ENCODE results near the gene NAA35. TPM values are rescaled to one million over a fixed set of nuclear protein-coding genes. Genes with fewer than 3 reads are reported as not detected.

Gene NAA35
- total RNA-seq, 1 donor from 2014 or later, result 33.6 TPM

- peaks cover 1% of the 10 kb centered on the region for H3K4me1 Mint-ChIP-seq (ENCODE audit: low read depth)
- no peak overlapping the region for H3K4me3 Mint-ChIP-seq (ENCODE audit: low read depth)
- H3K36me3 Mint-ChIP-seq (ENCODE audit: low read depth), result peaks cover 84% of the 10 kb centered on the region
- H3K27me3 Mint-ChIP-seq (ENCODE audit: low read depth), result no peaks in the 10 kb centered on the region
- intact Hi-C loops (cut with micrococcal nuclease), result no loop called here
- no peak overlapping the region for H3K27ac Mint-ChIP-seq
- no peak for DNase-seq (ENCODE audit: low spot score)
- H3K9me3 Mint-ChIP-seq, result peaks cover 27% of the 10 kb centered on the region
These were observed 64.4 kb downstream of the NAA35 start for GRCh38 chr9:86005253-86005775.

GRCh38 chr9:86009133-86009532, 68.2 kb downstream of the NAA35 start:
- Mint-ChIP-seq H3K4me3 (ENCODE audit: low read depth) (no peak overlapping the region), H3K27me3 (ENCODE audit: low read depth) (no peaks in the 10 kb centered on the region), H3K27ac (no peak overlapping the region), H3K36me3 (ENCODE audit: low read depth) (peaks cover 61% of the 10 kb centered on the region), H3K4me1 (ENCODE audit: low read depth) (peaks cover 4% of the 10 kb centered on the region), H3K9me3 (peaks cover 17% of the 10 kb centered on the region)
- DNase-seq (ENCODE audit: low spot score), result no peak
- intact Hi-C loops (cut with micrococcal nuclease), result no loop called here

- Mint-ChIP-seq H3K4me3 (ENCODE audit: low read depth) (no peak overlapping the region), H3K36me3 (ENCODE audit: low read depth) (peaks cover 82% of the 10 kb centered on the region), H3K9me3 (no peaks in the 10 kb centered on the region), H3K27me3 (ENCODE audit: low read depth) (no peaks in the 10 kb centered on the region), H3K4me1 (ENCODE audit: low read depth) (peaks cover 17% of the 10 kb centered on the region), H3K27ac (no peak overlapping the region)
- no peak for DNase-seq (ENCODE audit: low spot score)
- intact Hi-C loops (cut with micrococcal nuclease), result no loop called here
These were observed 79.8 kb downstream of the NAA35 start for GRCh38 chr9:86020731-86021130.

GRCh38 chr9:86021166-86021565, 80.2 kb downstream of the NAA35 start:
- DNase-seq (ENCODE audit: low spot score), result no peak
- peaks cover 17% of the 10 kb centered on the region for H3K4me1 Mint-ChIP-seq (ENCODE audit: low read depth)
- H3K36me3 Mint-ChIP-seq (ENCODE audit: low read depth), result peaks cover 82% of the 10 kb centered on the region
- H3K27ac Mint-ChIP-seq, result no peak overlapping the region
- H3K4me3 Mint-ChIP-seq (ENCODE audit: low read depth), result no peak overlapping the region
- no peaks in the 10 kb centered on the region for H3K9me3 Mint-ChIP-seq
- no peaks in the 10 kb centered on the region for H3K27me3 Mint-ChIP-seq (ENCODE audit: low read depth)
- intact Hi-C loops (cut with micrococcal nuclease), result no loop called here

GRCh38 chr9:86022687-86023266, 81.8 kb downstream of the NAA35 start:
- H3K9me3 Mint-ChIP-seq, result no peaks in the 10 kb centered on the region
- peak overlapping the region; percentile 78 for H3K27ac Mint-ChIP-seq
- H3K36me3 Mint-ChIP-seq (ENCODE audit: low read depth), result peaks cover 78% of the 10 kb centered on the region
- peak; percentile 19 for DNase-seq (ENCODE audit: low spot score)
- intact Hi-C loops (cut with micrococcal nuclease), result no loop called here
- no peak overlapping the region for H3K4me3 Mint-ChIP-seq (ENCODE audit: low read depth)
- no peaks in the 10 kb centered on the region for H3K27me3 Mint-ChIP-seq (ENCODE audit: low read depth)
- H3K4me1 Mint-ChIP-seq (ENCODE audit: low read depth), result peaks cover 17% of the 10 kb centered on the region

- intact Hi-C loops (cut with micrococcal nuclease), result no loop called here
- no peak overlapping the region for H3K27ac Mint-ChIP-seq
- peaks cover 39% of the 10 kb centered on the region for H3K36me3 Mint-ChIP-seq (ENCODE audit: low read depth)
- no peaks in the 10 kb centered on the region for H3K27me3 Mint-ChIP-seq (ENCODE audit: low read depth)
- no peak for DNase-seq (ENCODE audit: low spot score)
- H3K4me1 Mint-ChIP-seq (ENCODE audit: low read depth), result peaks cover 5% of the 10 kb centered on the region
- H3K4me3 Mint-ChIP-seq (ENCODE audit: low read depth), result no peak overlapping the region
- no peaks in the 10 kb centered on the region for H3K9me3 Mint-ChIP-seq
These were observed 86.8 kb downstream of the NAA35 start for GRCh38 chr9:86027767-86028166.

GRCh38 chr9:86034863-86035734, 94.2 kb downstream of the NAA35 start:
- H3K27me3 Mint-ChIP-seq (ENCODE audit: low read depth), result no peaks in the 10 kb centered on the region

GRCh38 chr9:86035827-86036440, 95.0 kb downstream of the NAA35 start:
- H3K36me3 Mint-ChIP-seq (ENCODE audit: low read depth), result peaks cover 3% of the 10 kb centered on the region
- no peaks in the 10 kb centered on the region for H3K4me1 Mint-ChIP-seq (ENCODE audit: low read depth)
- intact Hi-C loops (cut with micrococcal nuclease), result no loop called here
- no peaks in the 10 kb centered on the region for H3K27me3 Mint-ChIP-seq (ENCODE audit: low read depth)
- no peak overlapping the region for H3K4me3 Mint-ChIP-seq (ENCODE audit: low read depth)
- no peak for DNase-seq (ENCODE audit: low spot score)
- H3K9me3 Mint-ChIP-seq, result no peaks in the 10 kb centered on the region
- H3K27ac Mint-ChIP-seq, result no peak overlapping the region

More at GRCh38 chr9:86034863-86035734, 94.2 kb downstream of the NAA35 start:
- intact Hi-C loops (cut with micrococcal nuclease), result no loop called here
- Mint-ChIP-seq H3K9me3 (no peaks in the 10 kb centered on the region), H3K36me3 (ENCODE audit: low read depth) (peaks cover 3% of the 10 kb centered on the region), H3K27ac (no peak overlapping the region), H3K4me3 (ENCODE audit: low read depth) (no peak overlapping the region), H3K4me1 (ENCODE audit: low read depth) (no peaks in the 10 kb centered on the region)
- DNase-seq (ENCODE audit: low spot score), result no peak

GRCh38 chr9:86036555-86036954, 95.6 kb downstream of the NAA35 start:
- Mint-ChIP-seq H3K4me1 (ENCODE audit: low read depth) (no peaks in the 10 kb centered on the region), H3K9me3 (no peaks in the 10 kb centered on the region), H3K27me3 (ENCODE audit: low read depth) (no peaks in the 10 kb centered on the region), H3K27ac (no peak overlapping the region), H3K4me3 (ENCODE audit: low read depth) (no peak overlapping the region), H3K36me3 (ENCODE audit: low read depth) (peaks cover 3% of the 10 kb centered on the region)
- no peak for DNase-seq (ENCODE audit: low spot score)
- intact Hi-C loops (cut with micrococcal nuclease), result no loop called here

GRCh38 chr9:86039991-86040860, 99.3 kb downstream of the NAA35 start:
- H3K27ac Mint-ChIP-seq, result no peak overlapping the region
- H3K36me3 Mint-ChIP-seq (ENCODE audit: low read depth), result peaks cover 3% of the 10 kb centered on the region
- H3K4me3 Mint-ChIP-seq (ENCODE audit: low read depth), result no peak overlapping the region
- H3K27me3 Mint-ChIP-seq (ENCODE audit: low read depth), result no peaks in the 10 kb centered on the region
- intact Hi-C loops (cut with micrococcal nuclease), result no loop called here
- H3K9me3 Mint-ChIP-seq, result no peaks in the 10 kb centered on the region
- DNase-seq (ENCODE audit: low spot score), result no peak
- H3K4me1 Mint-ChIP-seq (ENCODE audit: low read depth), result no peaks in the 10 kb centered on the region

- no peak for DNase-seq (ENCODE audit: low spot score)
- H3K9me3 Mint-ChIP-seq, result no peaks in the 10 kb centered on the region
- intact Hi-C loops (cut with micrococcal nuclease), result no loop called here
- no peak overlapping the region for H3K4me3 Mint-ChIP-seq (ENCODE audit: low read depth)
- H3K36me3 Mint-ChIP-seq (ENCODE audit: low read depth), result peaks cover 3% of the 10 kb centered on the region
- no peaks in the 10 kb centered on the region for H3K27me3 Mint-ChIP-seq (ENCODE audit: low read depth)
- H3K4me1 Mint-ChIP-seq (ENCODE audit: low read depth), result no peaks in the 10 kb centered on the region
- no peak overlapping the region for H3K27ac Mint-ChIP-seq
These were observed 99.9 kb downstream of the NAA35 start for GRCh38 chr9:86040861-86041155.

- no peaks in the 10 kb centered on the region for H3K4me1 Mint-ChIP-seq (ENCODE audit: low read depth)
- H3K9me3 Mint-ChIP-seq, result no peaks in the 10 kb centered on the region
- no peak overlapping the region for H3K27ac Mint-ChIP-seq
- H3K4me3 Mint-ChIP-seq (ENCODE audit: low read depth), result no peak overlapping the region
- no peaks in the 10 kb centered on the region for H3K27me3 Mint-ChIP-seq (ENCODE audit: low read depth)
- no peak for DNase-seq (ENCODE audit: low spot score)
- H3K36me3 Mint-ChIP-seq (ENCODE audit: low read depth), result peaks cover 3% of the 10 kb centered on the region
- intact Hi-C loops (cut with micrococcal nuclease), result no loop called here
These were observed 100.4 kb downstream of the NAA35 start for GRCh38 chr9:86041311-86041741.
